Thyroid gland (tissue), 4 donors: ENCODE data around the gene UPK3A. TPM values are rescaled to one million over a fixed set of nuclear protein-coding genes. Genes with fewer than 3 reads are reported as not detected.

Source experiments
- DNase-seq, 2 donors: peaks; one replicate each; pipeline ENCODE4 v3.0.0-alpha.2; 2019
- H3K27ac ChIP-seq, 3 donors: fragments of 200-600 bp; sonication (generic); 1 replicate in 2 of 3; 2 replicates in 1 of 3; pipeline ENCODE4 v1.5.1; 2016 to 2019; ENCODE audit warnings: mild to moderate bottlenecking in 1 of 3, moderate library complexity in 1 of 3
- H3K27me3 ChIP-seq: fragments of 200-600 bp; sonication (generic); one replicate; pipeline ENCODE4 v1.5.1; 2019
- H3K36me3 ChIP-seq, 2 donors: fragments of 200-600 bp; sonication (generic); one replicate each; pipeline ENCODE4 v1.5.1; 2016 to 2019
- H3K4me1 ChIP-seq, 2 donors: fragments of 200-600 bp; sonication (generic); one replicate each; pipeline ENCODE4 v1.5.1; 2017 to 2019
- H3K4me3 ChIP-seq, 3 donors: fragments of 200-600 bp; sonication (generic); replicated peaks in 1 of 3; 1 replicate in 2 of 3; 2 replicates in 1 of 3; pipeline ENCODE4 v1.5.1; 2016; ENCODE audit warnings: mild to moderate bottlenecking in 1 of 3
- H3K9me3 ChIP-seq: fragments of 200-600 bp; sonication (generic); one replicate; pipeline ENCODE4 v1.5.1; 2017
- POLR2A ChIP-seq, 2 donors: fragments of 450-650 bp; IDR thresholded peaks; one replicate each; pipeline ENCODE4 v1.6.1; 2017; ENCODE audit warnings: antibody characterized with exemption in 2 of 2, mild to moderate bottlenecking in 2 of 2, moderate library complexity in 1 of 2
- WGBS, 2 donors: methylation state at CpG; one replicate each; pipeline ENCODE4 v1.1.5; 2017; 5-methylcytosine and 5-hydroxymethylcytosine counted together
- intact Hi-C: fragments of 100-400 bp; cut with DNase I; formaldehyde crosslinking; loops from one replicate; pipeline ENCODE4 v1.15.1; 2023
- total RNA-seq, 4 donors: library from RNA; depleted of rRNA; stranded (reverse); fragments of >200 nt; gene quantifications; one replicate each; pipeline ENCODE4 v1.2.3, GENCODE V29; 2016
- TF ChIP-seq, protein P1 (sequence below), 6 experiments: fragments of 200-600 bp in 3 of 6; fragments of 450-650 bp in 3 of 6; sonication (generic) in 3 of 6; IDR thresholded peaks; one replicate each; pipeline ENCODE4 v1.5.1; 2016 to 2019; ENCODE audit warnings: antibody characterized with exemption in 6 of 6, mild to moderate bottlenecking in 2 of 6, inconsistent platforms in 1 of 6, moderate library complexity in 1 of 6

Gene UPK3A
- total RNA-seq, 4 donors from 2014 or later, result 2.1 to 3.9 (median 2.6) TPM; not detected in 1

DNA sequence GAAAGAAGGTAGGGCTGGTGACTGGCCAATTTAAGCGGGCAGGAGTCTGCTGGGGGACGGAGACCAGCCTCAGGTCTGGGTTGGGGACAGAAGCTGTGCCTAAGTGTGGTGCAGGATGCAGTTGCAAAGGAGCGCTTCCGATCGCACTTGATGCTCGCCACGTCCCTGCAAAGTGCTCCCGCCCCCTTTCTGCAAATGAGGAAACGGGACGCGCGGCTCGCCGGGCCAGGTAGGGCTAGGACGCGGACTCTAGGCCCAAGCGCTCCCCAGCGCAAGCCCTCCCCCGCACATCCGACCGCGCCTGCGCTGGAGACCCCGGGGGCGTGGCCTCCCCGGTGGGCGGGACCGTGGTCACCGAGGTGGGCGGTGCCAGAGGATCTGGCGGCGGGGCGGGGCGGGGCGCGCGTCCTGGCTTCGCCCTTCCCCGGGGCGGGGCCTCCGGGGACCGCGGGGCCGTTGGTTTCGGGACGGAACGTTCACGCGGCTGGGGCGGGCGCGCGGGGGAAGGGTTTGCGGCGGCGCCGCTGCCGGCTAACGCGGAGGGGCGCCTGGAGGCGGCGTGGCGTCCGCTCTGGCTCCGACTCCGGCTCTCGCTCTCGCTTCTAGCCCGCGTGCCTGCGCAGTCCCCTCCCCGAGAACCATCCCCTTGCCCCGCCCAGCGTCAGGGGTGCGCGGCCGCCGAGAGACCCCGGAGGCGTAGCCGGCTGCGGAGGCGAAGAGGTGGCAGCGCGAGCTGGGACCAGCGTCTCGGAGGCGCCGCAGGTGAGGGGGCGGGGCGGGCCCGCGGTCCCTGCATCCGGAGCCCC, 24.9 kb downstream of the UPK3A start, which contains the start of gene FAM118A:
Gene FAM118A, plus strand, starts transcription at position 513 of the 806 bp plus-strand sequence. CDS start 12,446 bp downstream, outside the sequence.
- H3K9me3 ChIP-seq, result no peaks in the 10 kb centered on the region
- peak; percentile 90 to 93 for DNase-seq
- peak within 1 kb of the TSS; percentile 63 to 86 (median 85) for H3K27ac ChIP-seq
- H3K27me3 ChIP-seq, result no peaks in the 10 kb centered on the region
- intact Hi-C loops, result loop anchor here (5.0 kb wide), 1 partner anchor 37 kb away; no protein-coding TSS in a partner anchor
- H3K4me1 ChIP-seq, result peaks cover 8 to 22% of the 10 kb centered on the region in 2 donors
- H3K36me3 ChIP-seq, result no peaks in the 10 kb centered on the region
- TF ChIP-seq, protein P1, sequence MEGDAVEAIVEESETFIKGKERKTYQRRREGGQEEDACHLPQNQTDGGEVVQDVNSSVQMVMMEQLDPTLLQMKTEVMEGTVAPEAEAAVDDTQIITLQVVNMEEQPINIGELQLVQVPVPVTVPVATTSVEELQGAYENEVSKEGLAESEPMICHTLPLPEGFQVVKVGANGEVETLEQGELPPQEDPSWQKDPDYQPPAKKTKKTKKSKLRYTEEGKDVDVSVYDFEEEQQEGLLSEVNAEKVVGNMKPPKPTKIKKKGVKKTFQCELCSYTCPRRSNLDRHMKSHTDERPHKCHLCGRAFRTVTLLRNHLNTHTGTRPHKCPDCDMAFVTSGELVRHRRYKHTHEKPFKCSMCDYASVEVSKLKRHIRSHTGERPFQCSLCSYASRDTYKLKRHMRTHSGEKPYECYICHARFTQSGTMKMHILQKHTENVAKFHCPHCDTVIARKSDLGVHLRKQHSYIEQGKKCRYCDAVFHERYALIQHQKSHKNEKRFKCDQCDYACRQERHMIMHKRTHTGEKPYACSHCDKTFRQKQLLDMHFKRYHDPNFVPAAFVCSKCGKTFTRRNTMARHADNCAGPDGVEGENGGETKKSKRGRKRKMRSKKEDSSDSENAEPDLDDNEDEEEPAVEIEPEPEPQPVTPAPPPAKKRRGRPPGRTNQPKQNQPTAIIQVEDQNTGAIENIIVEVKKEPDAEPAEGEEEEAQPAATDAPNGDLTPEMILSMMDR (IDR thresholded peaks at IDR 0.05), result peak in 1 of 6 experiments; percentile 17
- TF ChIP-seq POLR2A (IDR thresholded peaks at IDR 0.05), result peak in 1 of 2 donors; percentile 89
- 1 to 3% methylated on average over 9 to 12 of the region's 95 CpGs for WGBS, 2 donors
- peak within 1 kb of the TSS; percentile 84 to 93 (median 85) for H3K4me3 ChIP-seq

DNA sequence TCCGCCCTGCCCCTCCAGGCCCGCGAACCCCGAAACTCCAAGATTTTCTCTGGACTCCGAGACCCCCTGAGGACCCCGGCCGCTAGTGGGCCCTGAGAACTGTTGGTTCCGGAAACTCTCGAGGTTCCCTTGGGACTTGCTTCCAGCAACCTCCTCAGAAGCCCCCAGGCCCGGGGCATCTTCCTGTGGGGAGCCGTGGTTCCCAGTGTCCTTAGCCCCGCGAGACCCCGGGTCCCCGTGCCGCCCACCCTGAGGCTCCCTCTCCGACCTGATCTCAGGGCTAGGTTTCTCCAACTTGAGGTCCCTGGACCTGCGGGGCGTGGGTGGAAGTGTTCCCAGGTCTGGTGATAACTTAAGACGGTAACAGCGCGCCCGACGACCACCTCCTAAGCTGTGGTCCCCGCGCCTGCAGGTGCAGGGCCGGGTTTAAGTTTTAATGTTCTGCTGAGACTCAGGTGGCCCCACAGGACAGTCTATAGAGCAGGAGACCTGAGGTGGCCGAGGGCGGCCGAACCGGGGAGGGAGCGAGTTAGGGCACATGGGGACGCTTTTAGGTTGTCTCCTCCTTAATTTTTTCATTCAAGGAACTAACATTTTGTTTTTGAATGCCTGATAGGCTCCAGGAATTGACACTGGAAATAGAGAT, 25.7 kb downstream of the UPK3A start:
- 5 to 6% methylated on average over 19 to 20 of the region's 33 CpGs for WGBS, 2 donors
- TF ChIP-seq POLR2A (IDR thresholded peaks at IDR 0.05), result no peak
- TF ChIP-seq, protein P1 (IDR thresholded peaks at IDR 0.05), result no peak
- Histone ChIP-seq H3K9me3 (no peaks in the 10 kb centered on the region), H3K27ac (peak overlapping the region; percentile 63 to 86 (median 85)), H3K4me1 (peaks cover 8 to 22% of the 10 kb centered on the region in 2 donors), H3K27me3 (no peaks in the 10 kb centered on the region), H3K36me3 (no peaks in the 10 kb centered on the region), H3K4me3 (peak overlapping the region; percentile 84 to 93 (median 85))
- peak; percentile 18 to 29 for DNase-seq
- intact Hi-C loops, result no loop called here

DNA sequence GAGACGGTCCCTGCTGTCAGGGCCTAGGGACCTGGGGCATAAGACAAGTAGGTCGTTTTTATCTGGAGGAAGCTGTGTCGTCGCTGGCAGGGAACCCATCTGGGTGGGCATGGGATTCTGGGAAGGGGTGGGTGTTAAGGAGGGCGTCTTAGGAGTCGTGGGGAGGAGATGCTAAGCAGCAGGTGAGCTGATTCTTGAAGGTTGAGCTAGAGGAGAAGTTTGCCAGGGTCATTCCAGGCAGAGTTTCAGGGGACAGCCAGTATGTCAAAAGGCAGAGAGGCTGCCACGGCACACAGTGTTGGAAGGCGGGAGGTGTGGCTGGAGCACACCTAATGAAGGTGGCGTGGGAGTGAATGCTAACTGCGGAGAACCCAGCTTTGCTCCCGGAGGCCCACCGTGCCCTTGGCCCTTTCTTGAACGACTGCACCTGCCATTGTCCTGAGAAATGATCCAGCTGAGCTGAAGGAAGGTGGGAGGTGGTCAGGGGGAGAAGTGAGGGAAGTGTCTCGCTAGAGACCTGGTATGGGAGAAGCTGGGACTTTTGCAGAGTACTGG, 26.3 kb downstream of the UPK3A start:
- peak overlapping the region in 2 of 3 donors; percentile 85 to 86 for H3K27ac ChIP-seq
- no peaks in the 10 kb centered on the region for H3K36me3 ChIP-seq
- H3K4me3 ChIP-seq, result peak overlapping the region; percentile 84 to 93 (median 85)
- H3K9me3 ChIP-seq, result no peaks in the 10 kb centered on the region
- intact Hi-C loops, result no loop called here
- H3K27me3 ChIP-seq, result no peaks in the 10 kb centered on the region
- no peak for DNase-seq
- WGBS, 2 donors, result 55 to 59% methylated on average over 14 of the region's 14 CpGs
- no peak for TF ChIP-seq POLR2A (IDR thresholded peaks at IDR 0.05)
- TF ChIP-seq, protein P1 (IDR thresholded peaks at IDR 0.05), result no peak
- H3K4me1 ChIP-seq, result peaks cover 8 to 22% of the 10 kb centered on the region in 2 donors

DNA sequence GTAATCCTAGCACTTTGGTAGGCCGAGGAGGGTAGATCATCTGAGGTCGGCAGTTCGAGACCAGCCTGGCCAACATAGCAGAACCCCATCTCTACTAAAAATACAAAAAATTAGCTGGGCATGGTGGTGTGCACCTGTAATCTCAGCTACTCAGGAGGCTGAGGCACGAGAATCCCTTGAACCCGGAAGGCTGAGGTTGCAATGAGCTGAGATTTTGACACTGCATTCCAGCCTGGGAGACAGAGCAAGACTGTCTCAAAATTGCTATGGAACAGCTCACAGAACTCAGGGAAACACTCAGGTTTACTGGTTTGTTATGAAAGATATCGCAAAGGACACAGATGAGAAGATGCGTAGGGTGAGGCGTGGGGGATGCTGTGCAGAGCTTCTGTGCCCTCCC, 27.7 kb downstream of the UPK3A start:
- TF ChIP-seq, protein P1 (IDR thresholded peaks at IDR 0.05), result no peak
- no peak for TF ChIP-seq POLR2A (IDR thresholded peaks at IDR 0.05)
- no peak for DNase-seq
- H3K4me3 ChIP-seq, result no peak overlapping the region
- WGBS, 2 donors, result 91 to 92% methylated on average over 8 of the region's 8 CpGs
- intact Hi-C loops, result no loop called here
- H3K4me1 ChIP-seq, result peaks cover 8 to 22% of the 10 kb centered on the region in 2 donors
- H3K36me3 ChIP-seq, result no peaks in the 10 kb centered on the region
- no peak overlapping the region for H3K27ac ChIP-seq
- no peaks in the 10 kb centered on the region for H3K27me3 ChIP-seq
- H3K9me3 ChIP-seq, result no peaks in the 10 kb centered on the region
